K562 (cell line): ENCODE data around the gene EWSR1. TPM values are rescaled to one million over a fixed set of nuclear protein-coding genes. Genes with fewer than 3 reads are reported as not detected.
A peak's percentile ranks its signal among the peaks of the same experiment; 100 is the strongest.
"Not testable (repeated sequence)": the region's sequence is repeated elsewhere in the genome, so short reads cannot be mapped to it uniquely, and the experiment has no call there.

Experiments
- ATAC-seq: fragments of 200-7000 bp; cut with Tn5 transposase; 3 replicates; pipeline ENCODE4 v1.9.1; 2020; ENCODE audit warnings: moderate library complexity
- BruUV-seq: library from RNA; stranded (reverse); fragments of 400-500 nt; replicated peaks from 2 replicates; lab custom pipeline; 2021; lab: Mats Ljungman, UMichigan
- CTCF ChIA-PET: fragments of 300-600 bp; formaldehyde crosslinking; extraction: SDS; loops from one replicate; lab custom pipeline; 2021; ENCODE audit warnings: low intra/inter-chr PET ratio; lab: Yijun Ruan, JAX
- POLR2A ChIA-PET: fragments of 300-600, 350-650 bp; sonication (Branson Sonifier 250); formaldehyde crosslinking; extraction: SDS; loops from one replicate; lab custom pipeline; 2021; ENCODE audit warnings: antibody characterized with exemption, inconsistent platforms; lab: Yijun Ruan, JAX
- DNase-seq, 4 experiments: peaks; one replicate each; pipeline versions ENCODE4 v3.0.0 to v3.0.0-alpha.2; 2011 to 2018; ENCODE audit warnings: low spot score in 3 of 4, mixed read lengths in 3 of 4; ENCODE audit errors: extremely low read depth in 1 of 4
- FAIRE-seq: peaks from 2 replicates; lab custom pipeline; 2011; peaks lifted over from hg19 to GRCh38; lab: Jason Lieb, UNC
- H2AFZ ChIP-seq: 2 replicates; pipeline ENCODE4 v1.6.0; 2011; ENCODE audit warnings: low read depth, low read length, control low read depth, inconsistent platforms
- H3K27ac ChIP-seq: fragments of 200-600 bp; 3 replicates; pipeline ENCODE4 v1.8.0; 2011; ENCODE audit warnings: low read depth, mild to moderate bottlenecking, control low read depth, inconsistent platforms, low read length, moderate library complexity, mixed read lengths; ENCODE audit errors: extremely low read depth
- H3K27me3 ChIP-seq, 2 experiments: fragments of 300-600 bp in 1 of 2; 2 replicates in 1 of 2; 3 replicates in 1 of 2; pipeline versions ENCODE4 v1.6.0 to v1.8.0; 2011; ENCODE audit warnings: inconsistent platforms in 2 of 2, low read length in 2 of 2, mild to moderate bottlenecking in 1 of 2, mixed read lengths in 1 of 2, moderate library complexity in 1 of 2; ENCODE audit not compliant: control insufficient read depth in 2 of 2, insufficient read depth in 2 of 2
- H3K36me3 ChIP-seq: fragments of 300-600 bp; 3 replicates; pipeline ENCODE4 v1.8.0; 2011; ENCODE audit warnings: mild to moderate bottlenecking, low read length, inconsistent platforms; ENCODE audit not compliant: control insufficient read depth, insufficient read depth
- H3K4me1 ChIP-seq, 2 experiments: fragments of 200-600 bp in 1 of 2; replicated peaks in 1 of 2; 2 replicates in 1 of 2; 3 replicates in 1 of 2; pipeline versions ENCODE4 v1.5.1 to v1.8.0; 2011; ENCODE audit warnings: inconsistent platforms in 2 of 2, low read length in 2 of 2, mild to moderate bottlenecking in 1 of 2, mixed read lengths in 1 of 2, moderate library complexity in 1 of 2; ENCODE audit not compliant: control insufficient read depth in 2 of 2, insufficient read depth in 2 of 2
- H3K4me2 ChIP-seq: 2 replicates; pipeline ENCODE4 v1.6.1; 2011; ENCODE audit warnings: low read length, control low read depth, inconsistent platforms, mixed read lengths; ENCODE audit not compliant: insufficient read depth
- H3K4me3 ChIP-seq: fragments of 200-600 bp; sonication (generic), shearing (Covaris generic); 2 replicates; pipeline ENCODE4 v1.5.1; 2016; ENCODE audit warnings: control low read depth, inconsistent platforms
- H3K79me2 ChIP-seq: fragments of 200-600 bp; 3 replicates; pipeline ENCODE4 v1.8.0; 2011; ENCODE audit warnings: low read length, inconsistent platforms; ENCODE audit not compliant: control insufficient read depth, insufficient read depth
- H3K9ac ChIP-seq, 2 experiments: 2 replicates each; pipeline versions ENCODE4 v1.6.0 to v1.6.1; 2011; ENCODE audit warnings: low read depth in 2 of 2, low read length in 2 of 2, control low read depth in 1 of 2, inconsistent platforms in 1 of 2, mild to moderate bottlenecking in 1 of 2, mixed read lengths in 1 of 2; ENCODE audit not compliant: insufficient read depth in 1 of 2
- H3K9me1 ChIP-seq: one replicate; pipeline ENCODE4 v1.6.0; 2011; ENCODE audit warnings: inconsistent platforms, mild to moderate bottlenecking, low read length, moderate library complexity; ENCODE audit not compliant: control insufficient read depth, insufficient read depth
- H3K9me3 ChIP-seq: replicated peaks from 2 replicates; pipeline ENCODE4 v1.5.1; 2011; ENCODE audit warnings: low read depth, low read length, inconsistent platforms; ENCODE audit not compliant: control insufficient read depth, insufficient read depth
- H4K20me1 ChIP-seq: replicated peaks from 2 replicates; pipeline ENCODE4 v1.6.1; 2011; ENCODE audit warnings: low read length, inconsistent platforms, mixed read lengths; ENCODE audit not compliant: control insufficient read depth, insufficient read depth
- BCOR ChIP-seq: fragments of 450-650 bp; IDR thresholded peaks from 2 replicates; pipeline ENCODE4 v1.6.1; 2016
- ELF1 ChIP-seq: fragments of 200-800 bp; sonication (Bioruptor generic); IDR thresholded peaks from 2 replicates; pipeline ENCODE4 v1.6.1; 2016; ENCODE audit warnings: missing genetic modification characterization, missing compliant biosample characterization
- POLR2G ChIP-seq: fragments of 200-400 bp; formaldehyde crosslinking; IDR thresholded peaks from 2 replicates; pipeline ENCODE4 v1.6.1; 2017; ENCODE audit warnings: low read depth, mild to moderate bottlenecking, antibody characterized with exemption, low read length, moderate library complexity
- ZNF121 ChIP-seq: sonication (generic); formaldehyde crosslinking; conservative IDR thresholded peaks from 2 replicates; pipeline ENCODE4 v1.8.0; 2022; ENCODE audit warnings: missing genetic modification reagents
- WGBS: fragments of 100-300 bp; shearing (Covaris generic); methylation state at CpG from one replicate; pipeline ENCODE4 v1.1.6; 2016; ENCODE audit warnings: low coverage, mixed read lengths; ENCODE audit not compliant: insufficient coverage; ENCODE audit errors: missing lambda C conversion rate; 5-methylcytosine and 5-hydroxymethylcytosine counted together
- in situ Hi-C: fragments of 300-500 bp; cut with MboI; formaldehyde crosslinking; loops from 4 replicates; pipeline ENCODE4 v1.15.0; 2018; ENCODE audit warnings: inconsistent platforms, mixed read lengths
- intact Hi-C: fragments of 100-400 bp; cut with micrococcal nuclease; formaldehyde crosslinking; loops from 2 replicates; pipeline ENCODE4 v1.14.2; 2022
- polyA plus RNA-seq, 8 experiments: library from polyadenylated mRNA; depleted of rRNA in 4 of 8; stranded (reverse) in 5 of 8; unstranded in 3 of 8; fragments of >200 nt; fragmentation: Nextera tagmentation in 2 of 8; fragmentation: Illumina TruSeq in 1 of 8; extraction: Ambion mirVana in 2 of 8; extraction: Trizol in 1 of 8; gene quantifications; 2 replicates each; pipeline versions ENCODE4 v1.2.1 to v1.2.3, GENCODE V29; 2011 to 2014; ENCODE audit warnings: inconsistent platforms in 1 of 8, missing spikeins in 1 of 8
- total RNA-seq, 7 experiments: library from RNA; depleted of rRNA in 6 of 7; stranded (reverse); fragments of >200 nt in 6 of 7; fragmentation: Illumina TruSeq in 2 of 7; extraction: Trizol in 2 of 7; gene quantifications; 2 replicates each; pipeline versions ENCODE4 v1.2.1 to v1.2.3, GENCODE V29; 2011 to 2021; ENCODE audit warnings: low replicate concordance in 1 of 7

EWSR1 gene
- total and polyA plus RNA-seq, 9 of the 15 experiments (the other 6 are each of a cell fraction or from before 2014, with no cell fraction given) = 83.3 to 450 (median 239) TPM

- 0% methylated on average over 2 of the region's 2 CpGs for WGBS
- H3K9me1 ChIP-seq, FAIRE-seq, H3K27me3 ChIP-seq, H3K27ac ChIP-seq, intact Hi-C loops, H2AFZ ChIP-seq, H3K4me3 ChIP-seq, CTCF ChIA-PET, H4K20me1 ChIP-seq, H3K36me3 ChIP-seq, H3K9ac ChIP-seq, BruUV-seq, H3K79me2 ChIP-seq, ATAC-seq, H3K4me2 ChIP-seq, H3K9me3 ChIP-seq, H3K4me1 ChIP-seq, in situ Hi-C loops, DNase-seq: not testable (repeated sequence)
- TF ChIP-seq ZNF121 (peak; percentile 88), BCOR (peak; percentile 21; the same call in 1 of the 2 replicates)
- POLR2A ChIA-PET = interaction anchor here (0.6 to 1.1 kb wide), 2 partner anchors 11 to 14 kb away, joined by 4 read pairs; partner anchors contain the start of gene EMID1
These were observed 48.7 kb upstream of the EWSR1 start for GRCh38 chr22:29219409-29219782.

DNA sequence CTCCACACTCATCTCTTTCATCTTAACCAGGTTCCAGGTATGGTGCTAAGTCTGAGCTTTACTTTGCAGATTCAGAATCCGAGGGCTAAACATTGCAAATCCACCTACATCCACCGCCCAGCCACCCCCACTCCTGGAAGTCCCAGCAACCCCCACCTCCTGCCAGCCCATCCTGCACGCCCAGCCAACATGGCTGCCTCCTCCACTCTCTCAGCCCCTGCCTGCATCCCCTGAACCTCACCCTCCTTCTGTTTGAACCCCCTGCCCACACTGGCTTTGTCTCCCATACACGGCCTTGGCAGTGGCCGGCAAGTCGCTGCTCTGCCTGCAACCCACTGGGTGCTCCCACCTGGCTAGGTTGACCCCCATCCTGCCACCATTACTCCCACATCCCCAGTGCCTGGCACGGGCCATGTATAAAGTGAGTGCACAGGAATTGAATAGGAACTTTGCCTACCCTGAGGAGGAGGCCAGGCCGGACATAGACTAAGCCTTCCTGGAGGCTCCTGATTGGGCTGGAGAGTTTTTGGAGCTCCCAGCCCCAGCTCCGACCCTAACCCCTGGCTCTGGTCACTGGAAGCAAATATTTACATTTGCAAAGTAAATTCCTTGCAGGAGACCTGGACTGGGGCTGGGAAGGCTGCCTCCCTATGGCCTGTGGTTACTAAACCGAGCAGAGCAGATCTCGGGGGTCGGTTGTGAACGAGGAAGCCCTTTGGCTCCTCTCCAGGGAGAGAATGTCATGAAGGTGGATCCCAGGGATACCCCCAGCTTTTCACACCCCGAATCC lies 48.0 kb upstream of the EWSR1 start:
- no peaks in the 10 kb centered on the region for H4K20me1 ChIP-seq
- H3K4me2 ChIP-seq = no peak overlapping the region
- no peak for FAIRE-seq
- no TSS peak for BruUV-seq
- peak overlapping the region in 1 of 2 experiments; percentile 9; a peak in 2 of 4 replicates for H3K9ac ChIP-seq
- 66% methylated on average over 10 of the region's 14 CpGs for WGBS
- no peak overlapping the region for H3K4me3 ChIP-seq
- no peak for DNase-seq
- peaks cover 0 to 11% of the 10 kb centered on the region in 2 experiments; a peak in 2 of 5 replicates for H3K4me1 ChIP-seq
- no peaks in the 10 kb centered on the region for H3K79me2 ChIP-seq
- no peaks in the 10 kb centered on the region for H3K36me3 ChIP-seq
- in situ Hi-C loops (no loop called here), intact Hi-C loops (no loop called here)
- ATAC-seq = no peak
- H3K9me1 ChIP-seq = no peaks in the 10 kb centered on the region
- CTCF ChIA-PET = no interaction called here
- POLR2A ChIA-PET = interaction anchor here (0.7 to 1.4 kb wide), 3 partner anchors 9 to 44 kb away, joined by 3 to 4 read pairs (median 4); no protein-coding TSS in a partner anchor
- TF ChIP-seq POLR2G (0 out of 2 replicates have a peak, but pooled peaks have one; percentile 36), ELF1 (tag) (no peak)
- no peak overlapping the region for H3K27ac ChIP-seq
- no peaks in the 10 kb centered on the region for H3K9me3 ChIP-seq
- H2AFZ ChIP-seq = no peak overlapping the region
- H3K27me3 ChIP-seq = no peaks in the 10 kb centered on the region
